ENCODE data around the gene COPS3.

- TF ChIP-seq, protein P1, sequence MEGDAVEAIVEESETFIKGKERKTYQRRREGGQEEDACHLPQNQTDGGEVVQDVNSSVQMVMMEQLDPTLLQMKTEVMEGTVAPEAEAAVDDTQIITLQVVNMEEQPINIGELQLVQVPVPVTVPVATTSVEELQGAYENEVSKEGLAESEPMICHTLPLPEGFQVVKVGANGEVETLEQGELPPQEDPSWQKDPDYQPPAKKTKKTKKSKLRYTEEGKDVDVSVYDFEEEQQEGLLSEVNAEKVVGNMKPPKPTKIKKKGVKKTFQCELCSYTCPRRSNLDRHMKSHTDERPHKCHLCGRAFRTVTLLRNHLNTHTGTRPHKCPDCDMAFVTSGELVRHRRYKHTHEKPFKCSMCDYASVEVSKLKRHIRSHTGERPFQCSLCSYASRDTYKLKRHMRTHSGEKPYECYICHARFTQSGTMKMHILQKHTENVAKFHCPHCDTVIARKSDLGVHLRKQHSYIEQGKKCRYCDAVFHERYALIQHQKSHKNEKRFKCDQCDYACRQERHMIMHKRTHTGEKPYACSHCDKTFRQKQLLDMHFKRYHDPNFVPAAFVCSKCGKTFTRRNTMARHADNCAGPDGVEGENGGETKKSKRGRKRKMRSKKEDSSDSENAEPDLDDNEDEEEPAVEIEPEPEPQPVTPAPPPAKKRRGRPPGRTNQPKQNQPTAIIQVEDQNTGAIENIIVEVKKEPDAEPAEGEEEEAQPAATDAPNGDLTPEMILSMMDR (IDR thresholded peaks at IDR 0.05; ENCODE audit: control extremely low read depth in 1 of 3, insufficient read depth in 1 of 3, low read depth in 1 of 3, low read length in 3 of 3): no peak
- TF ChIP-seq RBBP5 (IDR thresholded peaks at IDR 0.05; ENCODE audit: borderline replicate concordance, low read depth, low read length) (no peak), RAD21 (IDR thresholded peaks at IDR 0.05 in 1 of 2, conservative IDR thresholded peaks at IDR 0.05 in 1 of 2; ENCODE audit: low read depth in 2 of 2, low read length in 2 of 2) (no peak), CREB1 (IDR thresholded peaks at IDR 0.05) (no peak), EGR1 (IDR thresholded peaks at IDR 0.05; ENCODE audit: borderline replicate concordance, low read depth, low read length) (no peak), RXRA (IDR thresholded peaks at IDR 0.05; ENCODE audit: insufficient read depth, low read depth, low read length) (no peak), POLR2A (IDR thresholded peaks at IDR 0.05; ENCODE audit: control extremely low read depth in 1 of 2, low read depth in 2 of 2, low read length in 2 of 2) (no peak), RFX5 (IDR thresholded peaks at IDR 0.05; ENCODE audit: borderline replicate concordance, low read depth, low read length) (no peak), SRF (IDR thresholded peaks at IDR 0.05; ENCODE audit: low read depth, low read length) (no peak), RNF2 (IDR thresholded peaks at IDR 0.05; ENCODE audit: borderline replicate concordance, low read depth, low read length, missing control alignments, poor library complexity, severe bottlenecking) (no peak), SP2 (IDR thresholded peaks at IDR 0.05; ENCODE audit: low read length) (no peak), CHD2 (IDR thresholded peaks at IDR 0.05; ENCODE audit: low read length) (no peak)
These were observed 23.5 kb upstream of the COPS3 start for GRCh38 chr17:17304521-17304985.
